Measurements from ENCODE around the gene KLHL14.

Gene KLHL14

DNA sequence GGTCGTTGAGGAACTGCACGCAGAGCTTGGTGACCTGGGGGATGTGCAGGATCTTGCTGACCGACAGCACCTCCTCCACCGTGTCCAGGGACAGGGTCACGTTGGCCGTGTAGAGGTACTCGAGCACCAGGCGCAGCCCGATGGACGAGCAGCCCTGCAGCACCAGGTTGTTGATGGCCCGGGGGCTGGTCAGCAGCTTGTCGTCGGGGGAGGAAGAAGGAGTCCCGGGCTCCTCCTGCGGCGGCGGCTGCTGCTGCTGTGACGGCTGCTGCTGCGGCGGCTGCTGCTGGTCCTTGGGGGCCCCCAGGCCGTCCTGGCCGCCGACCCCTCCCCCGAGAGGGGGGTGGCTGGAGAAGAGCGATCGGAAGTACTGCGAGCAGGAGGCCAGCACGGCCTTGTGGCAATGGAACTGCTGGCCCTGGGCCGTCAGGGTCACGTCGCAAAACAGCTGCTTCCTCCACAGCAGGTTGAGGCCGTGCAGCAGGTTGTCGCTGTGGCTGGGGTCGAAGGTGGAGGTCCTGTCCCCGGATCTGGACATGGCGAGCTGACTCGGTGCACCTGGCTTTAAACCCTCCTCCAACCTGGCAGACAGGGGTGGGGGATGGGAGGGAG lies 2.7 kb downstream of the KLHL14 start:
- no peak for DNase-seq

DNA sequence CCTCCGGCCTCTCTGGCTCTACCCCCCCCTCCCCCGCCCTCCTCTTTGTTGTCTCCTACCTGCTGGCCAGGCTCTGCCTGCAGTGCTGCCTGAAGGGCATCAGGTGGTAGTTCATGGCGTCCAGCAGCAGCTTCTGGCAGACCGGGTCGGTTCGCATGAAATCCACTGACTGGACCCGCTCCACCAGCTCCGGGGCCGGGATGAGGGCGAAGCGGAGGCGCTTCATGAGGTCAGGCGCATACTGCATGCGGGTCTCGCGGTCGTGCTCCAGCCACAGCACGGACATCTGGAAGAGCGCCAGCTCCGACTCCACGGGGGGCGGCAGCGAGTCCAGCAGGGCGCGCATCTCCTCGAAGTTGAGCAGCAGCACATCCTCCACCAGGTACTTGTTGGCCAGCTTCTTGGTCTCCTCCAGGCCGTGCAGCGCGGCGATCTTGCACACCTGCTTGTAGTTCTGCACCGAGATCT lies 3.2 kb downstream of the KLHL14 start:
- DNase-seq = no peak

DNA sequence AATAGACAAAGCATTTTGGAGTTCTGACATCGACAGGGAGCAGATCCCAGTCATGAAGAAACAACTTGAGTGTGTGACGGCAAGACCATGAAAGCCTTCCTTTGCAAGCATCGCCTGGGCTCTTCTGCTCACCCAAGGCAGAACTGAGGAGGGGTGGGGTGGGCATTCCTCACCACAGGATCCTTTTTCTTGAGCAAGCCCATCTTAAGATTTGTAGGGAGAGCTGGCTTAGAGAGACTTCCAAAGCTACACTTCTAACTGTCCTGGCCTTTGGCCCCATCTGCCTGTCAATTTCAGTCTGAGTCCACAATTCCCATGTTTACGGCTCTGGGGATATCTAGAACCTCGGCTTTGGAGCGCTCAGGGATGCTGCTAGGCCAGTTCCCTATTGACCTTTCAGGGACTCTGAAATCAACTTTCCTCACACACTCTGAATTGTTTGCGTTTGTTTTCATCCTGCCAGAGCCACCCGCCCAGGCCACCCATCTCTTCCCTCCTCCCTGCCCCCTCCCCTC lies 3.7 kb downstream of the KLHL14 start:
- no peak for DNase-seq

DNA sequence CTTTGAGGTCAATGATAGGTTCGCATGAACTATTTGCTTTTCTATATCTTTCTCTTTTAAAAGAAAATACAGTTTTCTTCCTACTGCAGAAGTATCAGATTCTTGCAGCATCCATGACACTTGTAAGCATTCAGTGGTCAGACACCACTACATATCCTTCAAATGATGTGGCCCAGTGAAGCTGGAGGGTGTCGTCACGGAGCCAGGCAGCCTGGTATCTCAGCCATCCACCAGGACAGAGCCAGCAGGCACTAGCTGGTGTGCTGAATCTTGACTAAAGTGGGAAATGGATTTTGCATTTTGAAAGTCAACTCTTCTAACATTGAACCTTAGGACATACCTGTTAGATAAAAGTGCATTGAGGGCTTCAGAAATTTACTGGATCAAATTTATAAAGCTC lies 5.4 kb downstream of the KLHL14 start:
- DNase-seq = no peak

DNA sequence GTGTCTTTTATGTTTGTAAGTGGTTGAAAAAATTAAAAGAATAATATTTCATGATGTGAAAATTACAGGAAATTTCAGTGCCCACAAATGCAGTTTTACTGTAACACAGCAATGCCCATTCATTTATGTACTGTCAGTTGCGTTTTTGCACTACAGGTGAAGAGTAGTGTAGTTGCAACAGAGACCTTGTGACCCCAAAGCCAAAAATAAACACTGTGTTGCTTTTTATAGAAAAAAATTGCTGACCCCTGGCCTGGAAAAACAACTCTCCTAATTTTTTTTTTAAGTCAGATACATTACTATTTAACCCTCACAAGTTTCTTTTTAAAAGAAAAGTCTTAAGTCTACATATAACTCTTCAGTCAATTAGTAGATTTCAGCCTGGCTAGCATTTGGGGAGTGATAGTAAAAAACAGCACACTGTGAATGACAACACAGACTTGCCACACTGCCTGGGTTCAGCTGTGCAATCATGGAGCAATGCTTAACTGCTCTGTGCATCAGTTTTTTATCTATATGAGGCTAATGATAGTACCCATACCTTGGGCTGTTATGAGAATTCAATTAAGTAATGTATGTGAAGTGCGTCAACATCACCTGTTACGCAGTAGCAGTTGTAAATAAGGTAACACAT lies 8.1 kb downstream of the KLHL14 start:
- no peak for DNase-seq

DNA sequence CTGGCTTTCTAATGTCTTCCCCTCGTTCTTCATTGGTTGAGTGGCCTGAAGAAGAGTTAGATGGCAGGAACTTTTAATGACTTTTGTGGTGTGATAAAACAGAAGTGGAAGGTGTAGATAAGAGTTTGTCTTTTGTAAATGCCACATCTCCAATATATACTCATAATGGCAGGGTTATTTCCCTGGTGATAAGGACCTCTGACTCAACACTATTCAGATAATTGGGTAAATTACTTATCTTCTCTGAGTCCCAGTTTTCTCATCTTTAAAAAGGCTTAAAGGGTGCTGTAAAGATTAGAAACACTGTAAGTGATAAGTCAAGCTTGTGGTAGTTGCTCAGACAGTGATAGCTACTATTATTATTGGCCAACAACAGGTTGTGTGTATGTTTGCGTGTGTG lies 9.5 kb downstream of the KLHL14 start:
- no peak for DNase-seq

DNA sequence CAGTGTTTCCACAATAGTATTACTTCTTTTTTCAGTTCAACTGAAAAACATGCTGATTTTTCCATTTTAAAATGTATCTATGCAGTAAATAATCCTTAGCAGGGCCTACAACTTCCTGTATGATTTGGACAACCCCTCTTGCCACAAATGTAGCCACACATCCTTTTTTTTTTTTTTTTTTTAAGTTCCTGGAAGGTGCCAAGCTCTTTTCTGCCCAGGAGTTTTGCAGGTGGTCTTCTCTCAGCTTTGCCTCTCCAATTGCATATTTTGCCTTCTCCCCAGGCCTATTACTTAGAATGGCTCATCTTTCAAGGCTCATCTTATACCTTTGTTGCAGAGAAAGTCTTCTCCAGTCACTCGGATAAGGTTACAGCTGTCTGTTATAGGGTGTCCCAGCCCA lies 11.6 kb downstream of the KLHL14 start:
- no peak for DNase-seq

DNA sequence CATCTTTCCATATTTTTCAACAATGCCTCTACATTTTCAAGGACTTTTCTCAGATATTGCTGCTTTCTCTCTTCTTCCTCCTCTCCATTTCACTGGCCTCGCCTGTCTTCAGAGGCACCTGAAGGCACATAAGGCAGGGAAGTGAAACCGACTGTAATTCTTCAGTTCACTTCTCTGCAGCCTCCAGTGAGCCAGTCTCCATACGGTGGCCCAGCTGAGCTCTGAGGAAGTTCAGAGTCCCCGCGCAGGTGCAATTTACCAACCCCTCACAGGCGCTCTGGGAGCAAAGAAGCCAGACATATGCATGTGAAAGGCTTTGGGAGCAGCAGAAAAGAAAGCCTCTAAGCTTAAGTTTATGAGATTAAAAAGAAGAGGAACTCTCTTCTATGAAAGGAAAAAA lies 12.4 kb downstream of the KLHL14 start:
- DNase-seq = no peak

DNA sequence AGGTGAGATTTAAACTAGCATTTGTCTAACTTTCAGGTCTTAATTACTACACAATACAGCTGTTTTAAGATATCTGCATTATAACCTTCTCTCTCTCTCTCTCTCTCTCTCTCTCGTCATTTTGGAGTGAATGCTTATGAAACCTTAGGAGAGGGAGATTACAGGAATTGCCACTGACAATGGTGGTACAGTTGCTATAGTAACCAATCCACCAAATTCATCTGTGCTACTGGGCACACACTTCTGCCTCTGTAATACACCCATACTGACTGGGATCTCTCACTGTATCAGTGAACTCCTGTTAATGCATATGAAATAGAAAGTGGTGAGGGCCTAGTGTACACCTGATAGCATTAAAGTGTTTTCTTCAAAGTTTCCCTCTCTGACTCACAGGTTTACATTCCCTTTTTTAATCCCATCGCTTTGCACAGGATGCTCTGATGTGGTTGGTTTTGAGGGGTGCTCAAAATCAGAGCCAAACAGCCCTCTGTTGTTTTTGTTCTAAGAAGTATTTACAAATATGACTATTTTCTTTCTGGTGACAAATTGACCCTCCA lies 13.1 kb downstream of the KLHL14 start:
- no peak for DNase-seq

DNA sequence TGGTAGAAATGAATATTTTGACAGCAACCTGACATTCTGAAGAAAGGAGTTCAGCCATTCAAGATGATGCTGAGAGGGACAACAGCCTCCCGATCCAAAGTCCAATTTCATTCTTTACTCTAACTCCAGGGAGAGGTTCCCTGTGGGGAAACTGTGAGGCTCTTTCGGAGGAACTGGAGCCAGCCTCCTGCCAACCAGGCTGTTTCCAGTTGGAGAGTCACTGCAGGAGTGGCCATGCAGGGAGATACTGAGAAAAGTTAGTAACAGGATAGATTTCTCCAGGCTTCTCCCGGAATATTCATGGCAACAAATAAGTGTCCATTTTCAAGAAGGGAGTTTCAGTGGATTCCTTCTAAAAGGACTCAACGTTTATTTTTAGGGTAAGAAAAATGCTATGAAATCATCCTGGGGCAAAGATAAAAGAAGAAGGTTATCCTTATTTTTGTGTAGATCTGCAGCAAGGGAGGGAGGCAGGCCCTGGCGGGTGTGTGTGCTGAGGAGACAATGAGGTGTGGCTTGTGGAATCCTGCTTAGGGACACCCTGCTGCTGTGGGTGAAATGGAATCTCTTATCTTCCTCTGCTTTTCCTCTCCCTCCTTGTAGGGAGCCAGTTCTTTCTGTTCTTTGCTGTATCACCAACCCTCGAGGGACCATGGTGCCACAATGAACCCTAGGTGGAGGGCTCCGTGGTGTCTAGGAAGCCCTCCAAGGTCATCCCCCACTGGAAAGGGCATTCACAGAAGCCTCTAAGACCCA lies 18.1 kb downstream of the KLHL14 start:
- no peak for DNase-seq

DNA sequence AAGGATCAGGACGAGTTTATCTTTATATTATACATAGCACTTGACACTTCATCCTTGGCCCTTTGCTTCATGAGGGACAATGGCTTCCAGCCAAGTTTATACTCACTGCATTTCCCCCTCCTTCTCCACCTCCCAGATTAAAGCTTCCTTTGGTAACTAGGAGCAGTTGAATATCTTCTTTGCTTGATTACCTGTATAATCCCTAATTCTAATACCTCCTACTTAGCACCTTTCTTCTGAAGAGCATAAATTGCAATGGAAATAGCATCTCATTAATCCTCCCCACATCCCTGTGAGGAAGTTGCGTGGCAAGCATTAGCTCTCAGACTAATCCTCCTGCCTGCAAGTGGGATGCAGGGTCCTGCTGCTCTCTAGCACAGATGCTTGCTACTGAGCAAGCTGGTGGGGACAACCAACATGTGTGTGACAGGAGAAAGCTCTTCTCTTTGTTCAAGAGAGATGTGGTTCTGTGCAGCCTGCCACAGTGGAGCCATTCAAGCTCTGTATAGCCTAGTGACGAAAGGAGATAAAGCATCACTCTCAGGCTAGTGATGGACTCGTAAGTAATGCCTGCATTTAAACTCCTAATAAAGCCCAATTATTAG lies 19.1 kb downstream of the KLHL14 start:
- no peak for DNase-seq

DNA sequence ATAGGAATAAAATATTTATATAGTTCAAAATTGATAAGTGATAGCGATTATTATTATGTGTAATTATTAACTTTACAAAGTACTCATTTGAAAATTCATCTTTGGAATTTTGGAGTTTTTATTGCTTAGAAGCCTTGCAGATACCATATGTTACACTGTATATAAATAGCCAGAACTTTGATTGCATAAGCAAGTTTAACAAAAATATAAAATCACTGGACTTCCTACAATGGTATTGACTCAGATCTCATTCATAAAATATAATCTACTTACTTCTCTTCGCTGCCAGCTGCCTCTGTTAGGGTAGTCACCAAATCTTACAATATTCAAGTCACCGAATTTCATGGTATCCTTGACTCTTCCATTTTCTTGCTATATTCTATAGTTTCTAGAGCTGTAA lies 22.5 kb downstream of the KLHL14 start:
- no peak for DNase-seq

DNA sequence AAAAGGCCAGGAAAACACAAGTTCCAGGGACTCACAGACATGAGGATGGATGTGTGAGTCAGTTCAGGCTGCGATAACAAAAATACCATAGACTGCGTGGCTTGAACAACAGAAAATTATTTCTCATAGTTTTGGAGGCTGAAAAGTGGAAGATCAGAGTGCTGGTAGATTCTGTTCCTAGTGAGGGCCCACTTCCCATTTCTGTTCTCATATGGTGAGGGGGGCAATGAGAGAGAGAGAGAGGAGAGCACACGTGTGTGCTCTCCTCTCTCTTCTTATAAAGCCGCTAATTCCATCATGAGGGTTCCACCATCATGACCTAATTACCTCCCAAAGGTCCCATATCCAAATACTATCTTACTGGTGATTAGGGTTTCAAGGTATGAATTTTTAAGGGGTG lies 23.0 kb downstream of the KLHL14 start:
- no peak for DNase-seq

DNA sequence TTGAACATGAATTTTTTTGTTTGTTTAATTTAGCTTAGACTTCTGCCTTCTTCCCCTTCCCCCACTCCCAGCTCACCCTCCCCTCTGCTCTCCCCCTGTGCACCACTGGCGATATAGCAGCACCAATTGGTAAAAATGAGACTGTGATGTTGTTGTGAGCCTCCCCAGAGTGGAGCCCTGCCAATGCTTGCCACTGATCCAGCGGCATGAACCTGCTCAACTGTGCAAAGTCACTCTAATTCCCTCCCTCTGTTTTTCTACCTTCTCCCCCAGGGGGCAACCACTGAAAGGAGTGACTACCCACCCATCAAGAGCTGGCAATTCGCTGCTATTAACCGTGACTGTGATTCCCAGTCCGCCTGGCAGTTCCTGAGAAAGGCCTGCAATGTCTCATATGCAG lies 30.2 kb downstream of the KLHL14 start:
- DNase-seq = no peak

DNA sequence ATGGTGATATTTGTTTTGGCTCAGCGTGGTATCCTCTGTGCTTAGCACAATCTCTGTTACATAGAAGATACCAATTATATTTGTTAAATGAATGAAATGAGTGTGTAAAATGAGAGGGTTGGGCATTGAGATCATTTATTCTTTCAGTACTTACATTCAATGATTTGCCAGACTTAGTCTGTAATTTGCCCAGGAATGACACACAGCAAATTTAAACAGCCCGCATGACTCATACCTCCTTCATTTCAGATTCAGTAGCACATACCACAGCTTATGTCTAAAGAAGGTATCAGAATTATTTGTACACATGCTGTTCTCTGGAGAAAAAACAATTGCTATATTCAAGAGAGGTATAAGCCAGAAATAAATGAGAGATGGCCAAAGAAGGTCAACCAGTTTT lies 37.0 kb downstream of the KLHL14 start:
- no peak for DNase-seq

DNA sequence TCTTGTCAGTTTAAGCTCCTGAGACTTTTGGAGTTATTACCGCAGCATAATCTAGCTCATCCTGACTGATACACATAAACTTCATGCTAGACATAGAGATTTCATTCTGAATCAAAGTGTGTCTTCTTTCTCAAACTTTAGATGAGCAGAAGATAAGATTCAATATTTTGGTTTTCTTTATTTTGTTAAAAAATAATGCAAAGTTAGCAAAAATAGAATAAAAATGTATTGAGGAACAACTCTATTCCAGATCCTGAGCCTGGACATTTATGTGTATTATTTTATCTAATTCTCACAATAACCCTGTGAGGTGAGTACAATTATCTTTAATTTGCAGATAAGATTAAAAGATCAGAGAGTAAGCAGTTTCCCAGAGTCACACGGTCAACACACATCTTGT lies 38.4 kb downstream of the KLHL14 start:
- no peak for DNase-seq

DNA sequence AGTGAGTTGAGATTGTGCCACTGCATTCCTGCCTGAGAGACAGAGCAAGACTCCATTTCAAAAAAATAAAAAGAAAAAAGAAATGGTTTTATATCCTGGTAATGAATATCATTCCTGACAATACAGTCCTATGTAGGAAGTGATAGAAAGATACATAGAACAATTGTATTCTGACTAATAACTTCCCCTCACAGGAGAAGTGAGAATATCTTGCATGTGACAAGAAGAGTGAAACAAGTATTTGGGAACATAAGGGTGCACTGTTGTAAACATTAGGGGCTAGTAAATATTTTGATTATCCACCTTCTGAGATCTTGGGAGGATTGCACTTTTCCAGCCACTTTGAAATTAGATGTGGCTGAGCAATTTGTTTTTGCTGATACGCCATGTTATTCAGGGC lies 40.7 kb downstream of the KLHL14 start:
- DNase-seq = no peak

DNA sequence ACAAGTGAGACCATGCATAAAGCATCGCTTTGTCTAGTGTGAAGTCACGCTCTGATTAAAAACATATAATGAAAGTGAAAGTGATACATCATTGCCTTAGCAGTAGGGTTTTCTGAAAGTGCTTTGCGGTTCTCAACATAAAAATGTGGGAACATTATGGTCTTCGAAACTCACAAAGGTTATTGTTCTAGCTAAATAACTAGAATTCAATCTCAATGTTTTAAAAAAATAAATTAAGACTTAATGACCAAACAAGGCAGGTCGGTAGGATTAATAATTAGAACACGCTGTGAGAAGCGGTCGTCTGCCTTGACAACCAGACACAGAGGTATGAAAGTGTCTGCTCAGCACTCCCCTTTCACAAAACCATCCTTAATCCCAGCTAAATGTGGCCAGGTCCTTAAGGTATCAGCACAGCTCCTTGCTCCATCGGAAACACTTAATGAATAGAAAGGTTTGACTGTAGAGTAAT lies 42.2 kb downstream of the KLHL14 start:
- DNase-seq = peak; percentile 10

DNA sequence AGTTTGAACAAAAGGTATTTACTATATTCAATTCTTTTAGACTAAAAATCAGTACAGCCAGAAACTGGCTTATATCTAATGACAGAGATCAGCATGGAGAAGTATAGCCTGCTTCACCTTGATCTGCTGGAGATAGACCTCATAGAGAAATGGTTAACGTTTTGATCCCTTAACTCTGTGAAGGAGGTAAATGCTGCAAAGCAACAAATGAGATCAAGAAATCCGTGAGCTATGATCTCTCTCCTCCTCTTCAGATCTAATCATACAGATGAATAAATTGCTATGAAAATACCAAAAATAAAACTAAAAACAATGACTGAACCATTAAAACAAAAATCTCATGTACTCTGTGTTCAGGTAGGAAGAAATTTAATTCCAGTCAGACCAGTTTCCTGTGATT lies 42.8 kb downstream of the KLHL14 start:
- no peak for DNase-seq

DNA sequence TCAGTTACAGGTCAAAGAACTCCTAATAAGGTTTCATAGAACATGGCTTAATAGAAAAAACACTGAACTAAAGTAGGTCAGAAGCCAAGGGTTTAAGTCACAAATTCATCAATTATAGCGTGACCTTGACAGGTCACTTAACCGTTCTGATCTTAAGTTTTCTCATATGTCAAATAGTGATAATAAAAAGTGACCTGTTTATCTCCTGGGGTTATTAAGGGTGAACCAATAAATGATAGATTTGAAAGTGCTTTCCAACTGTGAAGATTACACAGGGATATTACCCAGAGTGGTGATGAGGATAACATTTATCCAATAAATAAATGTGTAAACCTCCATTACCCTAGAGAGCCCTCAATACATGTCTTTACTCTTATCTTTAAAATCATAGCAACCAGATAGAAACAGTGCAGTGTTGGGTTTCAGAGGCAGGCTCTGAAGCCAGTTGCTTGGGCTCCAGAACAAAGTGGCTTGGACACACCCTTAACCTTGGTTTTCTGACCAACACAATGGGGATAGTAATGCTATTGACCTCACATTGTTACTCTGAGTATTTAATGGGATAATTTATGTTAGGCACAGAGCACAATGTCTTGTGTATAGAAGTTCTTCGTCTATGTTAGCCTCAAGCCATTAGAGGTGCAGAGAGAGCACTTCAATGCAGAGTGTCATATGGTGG lies 48.6 kb downstream of the KLHL14 start:
- DNase-seq = no peak

DNA sequence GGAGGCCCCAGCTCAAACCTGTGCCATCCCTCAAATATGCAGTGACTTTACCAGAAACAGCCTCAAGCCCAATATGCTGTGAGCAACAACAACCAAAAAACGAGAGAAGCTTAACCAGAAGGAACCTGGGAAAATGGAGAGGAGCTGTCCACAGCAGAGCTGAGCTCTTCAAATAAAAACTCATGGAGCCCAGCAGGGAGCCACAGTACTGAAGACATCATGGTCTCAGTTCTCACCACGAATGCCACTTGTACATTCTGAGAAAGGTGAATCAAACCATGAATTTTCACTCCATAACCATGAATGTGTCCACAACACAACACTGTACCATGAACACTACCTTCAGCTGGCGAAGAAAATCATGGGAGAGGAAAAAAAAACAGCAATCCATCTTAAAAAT lies 50.5 kb downstream of the KLHL14 start:
- no peak for DNase-seq

DNA sequence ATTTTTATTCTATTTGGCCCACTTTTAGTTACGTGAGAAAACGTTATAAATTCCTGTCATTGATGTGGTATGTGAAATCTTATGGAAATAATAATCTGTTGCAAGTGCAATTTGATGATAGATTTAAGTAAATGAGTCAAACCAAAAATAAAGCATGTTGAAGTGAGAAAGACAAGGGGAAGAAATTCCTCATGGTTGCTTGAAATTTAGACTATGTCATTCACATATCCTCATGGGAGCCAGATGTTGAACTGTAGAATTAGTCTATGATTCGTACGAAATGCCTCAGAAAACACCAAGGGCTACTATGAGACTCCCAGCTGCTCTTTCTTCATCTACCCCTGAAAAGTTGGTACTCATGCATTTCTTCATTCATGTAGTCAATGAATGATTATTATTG lies 55.7 kb downstream of the KLHL14 start:
- DNase-seq = no peak

Measured in suppressor macrophage treated with lipopolysaccharide for 4 hours (primary cell).